ENCODE measurements around the gene CDC42BPA.
"Not testable (repeated sequence)": the region's sequence is repeated elsewhere in the genome, so short reads cannot be mapped to it uniquely, and the experiment has no call there.

Gene CDC42BPA

GRCh38 chr1:227318016-227318852, at the start of gene CDC42BPA:
Gene CDC42BPA, minus strand, starts transcription at chr1:227318492. Its CDS starts 1,310 bp downstream, at chr1:227317182.
- DNase-seq (ENCODE audit: low read depth in 1 of 2, low spot score in 1 of 2), result peak in 1 of 2 donors; percentile 4

GRCh38 chr1:227368009-227368408, 49.7 kb upstream of the CDC42BPA start:
- DNase-seq (ENCODE audit: low read depth in 1 of 2, low spot score in 1 of 2), result no peak

GRCh38 chr1:227365473-227366431, 47.5 kb upstream of the CDC42BPA start:
- no peak for DNase-seq (ENCODE audit: low read depth in 1 of 2, low spot score in 1 of 2)

GRCh38 chr1:227364657-227365056, 46.4 kb upstream of the CDC42BPA start:
- no peak for DNase-seq (ENCODE audit: low read depth in 1 of 2, low spot score in 1 of 2)

GRCh38 chr1:227363825-227364224, 45.5 kb upstream of the CDC42BPA start:
- no peak for DNase-seq (ENCODE audit: low read depth in 1 of 2, low spot score in 1 of 2)

GRCh38 chr1:227362039-227362438, 43.7 kb upstream of the CDC42BPA start:
- no peak for DNase-seq (ENCODE audit: low read depth in 1 of 2, low spot score in 1 of 2)

- no peak for DNase-seq (ENCODE audit: low read depth in 1 of 2, low spot score in 1 of 2)
These were observed 39.6 kb upstream of the CDC42BPA start for GRCh38 chr1:227357927-227358302.

GRCh38 chr1:227357171-227357926, 39.1 kb upstream of the CDC42BPA start:
- DNase-seq (ENCODE audit: low read depth in 1 of 2, low spot score in 1 of 2), result no peak

- no peak for DNase-seq (ENCODE audit: low read depth in 1 of 2, low spot score in 1 of 2)
These were observed 38.4 kb upstream of the CDC42BPA start for GRCh38 chr1:227356620-227357146.

- no peak for DNase-seq (ENCODE audit: low read depth in 1 of 2, low spot score in 1 of 2)
These were observed 37.4 kb upstream of the CDC42BPA start for GRCh38 chr1:227355542-227356245.

GRCh38 chr1:227353186-227353585, 34.9 kb upstream of the CDC42BPA start:
- DNase-seq (ENCODE audit: low read depth in 1 of 2, low spot score in 1 of 2), result no peak

GRCh38 chr1:227352164-227352563, 33.9 kb upstream of the CDC42BPA start:
- not testable (repeated sequence) for DNase-seq (ENCODE audit: low read depth in 1 of 2, low spot score in 1 of 2)

- no peak for DNase-seq (ENCODE audit: low read depth in 1 of 2, low spot score in 1 of 2)
These were observed 33.2 kb upstream of the CDC42BPA start for GRCh38 chr1:227351443-227351842.

- no peak for DNase-seq (ENCODE audit: low read depth in 1 of 2, low spot score in 1 of 2)
These were observed 31.7 kb upstream of the CDC42BPA start for GRCh38 chr1:227349967-227350366.

GRCh38 chr1:227343727-227344551, 25.6 kb upstream of the CDC42BPA start:
- no peak for DNase-seq (ENCODE audit: low read depth in 1 of 2, low spot score in 1 of 2)

GRCh38 chr1:227343206-227343605, 24.9 kb upstream of the CDC42BPA start:
- no peak for DNase-seq (ENCODE audit: low read depth in 1 of 2, low spot score in 1 of 2)

- DNase-seq (ENCODE audit: low read depth in 1 of 2, low spot score in 1 of 2), result no peak
These were observed 24.0 kb upstream of the CDC42BPA start for GRCh38 chr1:227342075-227342829.

- not testable (repeated sequence) for DNase-seq (ENCODE audit: low read depth in 1 of 2, low spot score in 1 of 2)
These were observed 17.8 kb upstream of the CDC42BPA start for GRCh38 chr1:227336136-227336535.
